Panc1 (cell line): Measurements from ENCODE around the gene STK32C.

ENCODE experiments used
- CTCF ChIP-seq: fragments of 450-650 bp; IDR thresholded peaks from 2 replicates; pipeline ENCODE4 v1.5.1; 2017; ENCODE audit warnings: mild to moderate bottlenecking
- POLR2AphosphoS5 ChIP-seq: IDR thresholded peaks from 2 replicates; pipeline ENCODE4 v1.6.1; 2012; ENCODE audit warnings: mild to moderate bottlenecking, low read depth, low read length, moderate library complexity
- REST ChIP-seq, 2 experiments: IDR thresholded peaks; 2 replicates each; pipeline ENCODE4 v1.6.1; 2011 to 2012; ENCODE audit warnings: low read depth in 2 of 2, control low read depth in 1 of 2, low read length in 1 of 2, mild to moderate bottlenecking in 1 of 2, moderate library complexity in 1 of 2; ENCODE audit not compliant: insufficient read depth in 1 of 2
- SIN3A ChIP-seq: IDR thresholded peaks from 2 replicates; pipeline ENCODE4 v1.6.1; 2012; ENCODE audit warnings: low read depth, mild to moderate bottlenecking, low read length, moderate library complexity, borderline replicate concordance; ENCODE audit not compliant: insufficient read depth
- TCF7L2 ChIP-seq: IDR thresholded peaks from 2 replicates; pipeline ENCODE4 v1.6.1; 2011; ENCODE audit warnings: mild to moderate bottlenecking, low read depth, low read length, inconsistent platforms

- no peak for TF ChIP-seq POLR2AphosphoS5
- TF ChIP-seq CTCF, result no peak
- TF ChIP-seq REST (IDR thresholded peaks at IDR 0.05; ENCODE audit: insufficient read depth in 1 of 2, low read depth in 2 of 2, low read length in 1 of 2), result no peak
- TF ChIP-seq SIN3A, result no peak
- TF ChIP-seq TCF7L2, result no peak
Measured at GRCh38 chr10:132175408-132175807, 132.3 kb downstream of the STK32C start.
